ENCODE data around the gene EML1.

DNA sequence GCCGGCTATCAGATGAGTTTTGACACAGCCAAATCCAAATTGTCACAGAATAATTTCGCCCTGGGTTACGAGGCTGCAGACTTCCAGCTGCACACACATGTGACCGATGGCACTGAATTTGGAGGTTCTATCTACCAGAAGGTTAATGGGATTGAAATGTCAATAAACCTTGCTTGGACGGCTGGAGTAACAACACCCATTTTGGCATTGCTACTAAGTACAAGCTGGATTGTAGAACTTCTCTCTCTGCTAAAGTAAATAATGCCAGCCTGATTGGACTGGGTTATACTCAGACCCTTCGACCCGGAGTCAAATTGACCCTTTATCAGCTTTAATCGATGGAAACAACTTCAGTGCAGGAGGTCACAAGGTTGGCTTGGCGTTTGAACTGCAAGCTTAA is 171.8 kb downstream of the EML1 start:
- TF ChIP-seq CTCF (IDR thresholded peaks at IDR 0.05): no peak
- no peak for TF ChIP-seq EZH2 (IDR thresholded peaks at IDR 0.05)
- no peak for TF ChIP-seq EZH2phosphoT487 (IDR thresholded peaks at IDR 0.05)

All from neural progenitor cell (in vitro differentiated cells).